ENCODE measurements around the gene TST. TPM values are rescaled to one million over a fixed set of nuclear protein-coding genes. Genes with fewer than 3 reads are reported as not detected.

Gene TST
- polyA plus RNA-seq, 3 donors = 17.3 to 41.7 (median 34.5) TPM

DNA sequence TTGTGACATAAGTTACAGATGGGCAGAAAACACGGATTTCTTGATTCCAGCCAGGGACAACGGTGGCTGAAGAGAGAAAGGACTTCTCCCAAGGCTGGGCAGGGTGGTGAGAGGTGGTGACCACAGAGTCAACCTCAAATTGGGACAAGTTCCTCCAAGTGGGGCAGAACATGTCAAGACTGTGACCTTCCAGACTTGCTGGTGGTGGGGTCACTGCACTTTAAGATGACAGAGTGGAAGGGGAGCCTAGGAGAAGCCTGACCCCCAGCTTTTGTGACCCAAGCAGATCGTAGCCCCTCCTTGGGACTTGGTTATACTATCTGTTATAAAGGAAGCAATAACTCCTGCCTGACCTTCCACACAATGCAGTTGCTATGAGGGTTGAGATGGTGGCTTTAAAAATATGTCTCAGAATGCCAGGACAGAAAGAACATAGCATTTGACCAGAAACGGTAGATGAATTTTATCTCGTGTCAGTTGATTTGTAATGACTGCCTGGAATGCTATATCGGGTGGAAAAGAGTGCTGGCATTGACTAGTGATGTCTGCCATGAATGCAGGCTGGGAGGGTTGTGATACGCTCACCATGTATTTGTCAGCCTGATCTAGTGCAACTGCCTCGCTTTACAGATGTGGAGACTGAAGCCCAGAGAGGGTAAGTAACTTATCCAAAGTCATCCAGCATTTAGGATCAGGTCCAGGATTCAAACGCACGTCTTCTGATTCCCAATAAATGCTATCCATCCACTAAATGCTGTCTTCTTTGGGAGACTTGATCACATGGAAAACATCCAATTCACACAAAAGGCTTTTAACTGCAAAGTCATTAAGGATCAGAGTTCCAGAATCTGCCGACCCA, 18.3 kb downstream of the TST start:
- Histone ChIP-seq H3K4me3 (replicated peaks in 1 of 3; ENCODE audit: low read depth in 2 of 3, low read length in 3 of 3) (no peak overlapping the region), H3K36me3 (replicated peaks in 1 of 2; ENCODE audit: control insufficient read depth in 1 of 2, insufficient read depth in 2 of 2, low read length in 2 of 2) (no peaks in the 10 kb centered on the region), H3K4me2 (replicated peaks; ENCODE audit: extremely low read depth, low read length, poor library complexity, severe bottlenecking) (no peak overlapping the region), H3K27me3 (ENCODE audit: control insufficient read depth in 2 of 2, insufficient read depth in 2 of 2, low read length in 2 of 2) (no peaks in the 10 kb centered on the region), H3K27ac (ENCODE audit: low read depth in 1 of 2, low read length in 2 of 2) (no peak overlapping the region), H3K4me1 (ENCODE audit: control insufficient read depth in 1 of 2, insufficient read depth in 2 of 2, low read length in 2 of 2) (no peaks in the 10 kb centered on the region), H4K20me1 (ENCODE audit: insufficient read depth, low read length) (no peaks in the 10 kb centered on the region), H3K9ac (ENCODE audit: insufficient read depth, low read length, poor library complexity, severe bottlenecking) (no peak overlapping the region), H2AFZ (ENCODE audit: insufficient read depth, low read depth, low read length, poor library complexity, severe bottlenecking) (no peak overlapping the region), H3K9me3 (replicated peaks in 1 of 2; ENCODE audit: control insufficient read depth in 1 of 2, insufficient read depth in 1 of 2, low read length in 2 of 2) (no peaks in the 10 kb centered on the region), H3K79me2 (ENCODE audit: insufficient read depth, low read length) (no peaks in the 10 kb centered on the region)
- H3K4me1 Mint-ChIP-seq = no peaks in the 10 kb centered on the region
- 86% methylated on average over 7 of the region's 11 CpGs for WGBS (ENCODE audit: insufficient coverage)
- peaks cover 2 to 17% (median 13%) of the 10 kb centered on the region in 3 donors for H3K27me3 Mint-ChIP-seq (ENCODE audit: low read depth in 3 of 3)
- peaks cover 0 to 8% (median 3%) of the 10 kb centered on the region in 7 donors for H3K9me3 Mint-ChIP-seq
- no peaks in the 10 kb centered on the region for H3K36me3 Mint-ChIP-seq
- H3K4me3 Mint-ChIP-seq = no peak overlapping the region
- no peak overlapping the region for H3K27ac Mint-ChIP-seq
- TF ChIP-seq, protein P1, sequence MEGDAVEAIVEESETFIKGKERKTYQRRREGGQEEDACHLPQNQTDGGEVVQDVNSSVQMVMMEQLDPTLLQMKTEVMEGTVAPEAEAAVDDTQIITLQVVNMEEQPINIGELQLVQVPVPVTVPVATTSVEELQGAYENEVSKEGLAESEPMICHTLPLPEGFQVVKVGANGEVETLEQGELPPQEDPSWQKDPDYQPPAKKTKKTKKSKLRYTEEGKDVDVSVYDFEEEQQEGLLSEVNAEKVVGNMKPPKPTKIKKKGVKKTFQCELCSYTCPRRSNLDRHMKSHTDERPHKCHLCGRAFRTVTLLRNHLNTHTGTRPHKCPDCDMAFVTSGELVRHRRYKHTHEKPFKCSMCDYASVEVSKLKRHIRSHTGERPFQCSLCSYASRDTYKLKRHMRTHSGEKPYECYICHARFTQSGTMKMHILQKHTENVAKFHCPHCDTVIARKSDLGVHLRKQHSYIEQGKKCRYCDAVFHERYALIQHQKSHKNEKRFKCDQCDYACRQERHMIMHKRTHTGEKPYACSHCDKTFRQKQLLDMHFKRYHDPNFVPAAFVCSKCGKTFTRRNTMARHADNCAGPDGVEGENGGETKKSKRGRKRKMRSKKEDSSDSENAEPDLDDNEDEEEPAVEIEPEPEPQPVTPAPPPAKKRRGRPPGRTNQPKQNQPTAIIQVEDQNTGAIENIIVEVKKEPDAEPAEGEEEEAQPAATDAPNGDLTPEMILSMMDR (IDR thresholded peaks at IDR 0.05) = no peak
- DNase-seq = no peak
- intact Hi-C loops (cut with micrococcal nuclease) = no loop called here

DNA sequence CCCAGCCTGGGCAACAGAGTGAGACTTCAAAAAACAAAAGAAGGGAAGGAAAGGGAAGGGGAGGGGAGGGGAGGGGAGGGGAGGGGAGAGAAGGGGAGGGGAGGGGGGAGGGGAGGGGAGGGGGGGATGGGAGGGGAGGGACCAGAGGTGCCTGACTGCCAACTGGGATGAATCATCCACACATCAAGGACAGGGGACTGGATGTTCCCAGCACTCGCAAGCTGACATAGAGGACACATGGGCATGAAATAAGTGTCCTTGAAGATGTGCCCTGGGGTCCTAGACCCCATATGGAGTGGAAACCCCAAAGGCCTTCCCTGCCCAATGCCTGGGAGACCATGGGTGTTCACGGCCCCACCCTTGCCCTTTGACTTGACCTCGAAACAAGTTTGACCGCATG, 19.8 kb downstream of the TST start:
- TF ChIP-seq, protein P1 (IDR thresholded peaks at IDR 0.05) = no peak
- Mint-ChIP-seq H3K4me1 (no peaks in the 10 kb centered on the region), H3K9me3 (no peaks in the 10 kb centered on the region), H3K27me3 (ENCODE audit: low read depth in 3 of 3) (peaks cover 2 to 13% (median 10%) of the 10 kb centered on the region in 3 donors), H3K4me3 (no peak overlapping the region), H3K36me3 (no peaks in the 10 kb centered on the region), H3K27ac (no peak overlapping the region)
- no peak overlapping the region for H3K27ac ChIP-seq (ENCODE audit: low read depth in 1 of 2, low read length in 2 of 2)
- H3K36me3 ChIP-seq (replicated peaks in 1 of 2; ENCODE audit: control insufficient read depth in 1 of 2, insufficient read depth in 2 of 2, low read length in 2 of 2) = no peaks in the 10 kb centered on the region
- no peaks in the 10 kb centered on the region for H4K20me1 ChIP-seq (ENCODE audit: insufficient read depth, low read length)
- intact Hi-C loops (cut with micrococcal nuclease) = loop anchor here in 1 of 2 donors (10.0 kb wide), 1 partner anchor 445 kb away; no protein-coding TSS in a partner anchor
- 100% methylated on average over 3 of the region's 4 CpGs for WGBS (ENCODE audit: insufficient coverage)
- no peak overlapping the region for H3K4me2 ChIP-seq (replicated peaks; ENCODE audit: extremely low read depth, low read length, poor library complexity, severe bottlenecking)
- H3K4me1 ChIP-seq (ENCODE audit: control insufficient read depth in 1 of 2, insufficient read depth in 2 of 2, low read length in 2 of 2) = no peaks in the 10 kb centered on the region
- no peak overlapping the region for H3K4me3 ChIP-seq (replicated peaks in 1 of 3; ENCODE audit: low read depth in 2 of 3, low read length in 3 of 3)
- no peak overlapping the region for H2AFZ ChIP-seq (ENCODE audit: insufficient read depth, low read depth, low read length, poor library complexity, severe bottlenecking)
- H3K79me2 ChIP-seq (ENCODE audit: insufficient read depth, low read length) = no peaks in the 10 kb centered on the region
- no peaks in the 10 kb centered on the region for H3K9me3 ChIP-seq (replicated peaks in 1 of 2; ENCODE audit: control insufficient read depth in 1 of 2, insufficient read depth in 1 of 2, low read length in 2 of 2)
- H3K27me3 ChIP-seq (ENCODE audit: control insufficient read depth in 2 of 2, insufficient read depth in 2 of 2, low read length in 2 of 2) = no peaks in the 10 kb centered on the region
- no peak for DNase-seq
- no peak overlapping the region for H3K9ac ChIP-seq (ENCODE audit: insufficient read depth, low read length, poor library complexity, severe bottlenecking)

All from CD14-positive monocyte (primary cell).